Measurements from ENCODE around the gene PGRMC2.

The PGRMC2 gene

DNA sequence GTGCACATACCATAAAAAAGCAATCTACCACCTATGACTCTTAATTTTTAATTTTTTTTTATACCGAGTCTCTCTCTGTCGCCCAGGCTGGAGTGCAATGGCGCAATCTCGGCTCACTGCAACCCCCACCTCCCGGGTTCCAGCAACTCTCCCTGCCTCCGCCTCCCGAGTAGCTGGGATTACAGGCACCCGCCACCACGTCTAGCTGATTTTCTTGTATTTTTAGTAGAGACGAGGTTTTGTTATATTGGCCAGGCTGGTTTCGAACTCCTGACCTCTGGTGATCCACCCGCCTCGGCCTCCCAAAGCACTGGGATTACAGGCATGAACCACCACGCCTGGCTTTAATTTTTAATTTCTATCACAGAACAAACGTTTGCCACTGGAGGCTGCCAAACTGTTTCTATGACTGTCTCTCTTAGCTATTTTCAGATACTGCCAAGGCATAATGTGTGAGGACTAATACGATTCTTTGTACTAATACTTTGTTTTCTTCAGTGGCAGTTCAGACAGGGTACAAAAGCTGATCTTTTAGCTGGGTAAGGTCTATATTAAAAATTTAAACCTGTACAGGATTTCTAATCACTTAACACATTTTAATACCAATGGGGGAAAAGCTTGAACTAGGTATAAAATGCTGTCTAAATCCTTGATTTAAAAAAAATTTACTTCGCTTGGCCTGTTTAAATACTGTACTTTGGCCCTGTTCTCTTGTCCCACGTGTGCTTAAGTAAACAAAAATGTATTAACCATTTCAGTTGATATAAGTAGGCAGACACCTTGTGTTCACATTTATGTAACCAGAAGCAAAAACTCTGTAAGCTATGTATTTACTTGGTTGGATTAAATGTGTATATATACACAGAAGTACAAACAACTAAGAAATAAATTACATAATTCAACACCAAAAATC is 2.3 kb downstream of the PGRMC2 start:
- ChIA-PET POLR2A (interaction anchor here (0.9 to 1.7 kb wide), 3 partner anchors 8 to 84 kb away, joined by 3 to 9 read pairs (median 3); no protein-coding TSS in a partner anchor), CTCF (interaction anchor here (0.6 to 0.8 kb wide), 2 partner anchors 142 to 171 kb away, joined by 3 read pairs; no protein-coding TSS in a partner anchor)
- peak overlapping the region; percentile 87 for H3K4me3 ChIP-seq (ENCODE audit: low read depth, low read length)
- H3K27ac ChIP-seq (ENCODE audit: extremely low read depth, low read depth, low read length) = no peak overlapping the region
- TF ChIP-seq, protein P1, sequence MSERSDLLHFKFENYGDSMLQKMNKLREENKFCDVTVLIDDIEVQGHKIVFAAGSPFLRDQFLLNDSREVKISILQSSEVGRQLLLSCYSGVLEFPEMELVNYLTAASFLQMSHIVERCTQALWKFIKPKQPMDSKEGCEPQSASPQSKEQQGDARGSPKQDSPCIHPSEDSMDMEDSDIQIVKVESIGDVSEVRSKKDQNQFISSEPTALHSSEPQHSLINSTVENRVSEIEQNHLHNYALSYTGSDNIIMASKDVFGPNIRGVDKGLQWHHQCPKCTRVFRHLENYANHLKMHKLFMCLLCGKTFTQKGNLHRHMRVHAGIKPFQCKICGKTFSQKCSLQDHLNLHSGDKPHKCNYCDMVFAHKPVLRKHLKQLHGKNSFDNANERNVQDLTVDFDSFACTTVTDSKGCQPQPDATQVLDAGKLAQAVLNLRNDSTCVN (tag by site-specific recombination; optimal IDR thresholded peaks at IDR 0.05) = no peak
- peak; percentile 28 for TF ChIP-seq SETDB1 (IDR thresholded peaks at IDR 0.05; ENCODE audit: insufficient read length, low read length)
- H3K4me1 ChIP-seq (ENCODE audit: control insufficient read depth, insufficient read depth, low read length) = no peaks in the 10 kb centered on the region; the same call in 1 of the 2 replicates
- H3K9me3 ChIP-seq (ENCODE audit: control insufficient read depth, insufficient read depth, low read depth, low read length) = no peaks in the 10 kb centered on the region
- no peaks in the 10 kb centered on the region for H3K36me3 ChIP-seq (ENCODE audit: control insufficient read depth in 2 of 2, insufficient read depth in 1 of 2, low read length in 2 of 2)

DNA sequence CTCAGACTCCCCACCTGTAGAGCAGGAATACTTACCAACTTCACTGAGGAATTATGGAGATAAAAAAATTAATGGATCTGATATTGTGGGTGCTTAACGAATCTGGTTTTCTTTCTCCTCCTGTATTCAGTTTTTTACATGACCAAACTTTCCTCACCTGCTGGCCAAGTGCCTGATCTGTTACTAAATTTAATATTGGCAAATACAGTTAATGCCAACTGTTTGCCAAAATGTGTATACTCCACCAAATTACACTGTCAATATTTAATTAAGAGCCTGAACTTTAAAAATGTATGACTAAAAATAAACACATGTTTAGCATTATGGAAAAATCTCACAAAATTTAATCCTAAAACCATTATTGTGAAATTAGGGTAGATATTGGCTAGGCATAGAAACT is 3.3 kb downstream of the PGRMC2 start:
- TF ChIP-seq YY1 (tag by site-specific recombination; IDR thresholded peaks at IDR 0.05) (no peak), SCRT2 (tag by site-specific recombination; IDR thresholded peaks at IDR 0.05) (peak; percentile 42; the same call in 1 of the 2 replicates), ZNF433 (tag by site-specific recombination; IDR thresholded peaks at IDR 0.05; ENCODE audit: low read depth) (no peak), ZNF596 (tag by site-specific recombination; IDR thresholded peaks at IDR 0.05) (no peak)
- TF ChIP-seq, protein P1 (tag by site-specific recombination; optimal IDR thresholded peaks at IDR 0.05) = no peak
- Histone ChIP-seq H3K4me3 (ENCODE audit: low read depth, low read length) (no peak overlapping the region), H3K9me3 (ENCODE audit: control insufficient read depth, insufficient read depth, low read depth, low read length) (no peaks in the 10 kb centered on the region), H3K4me1 (ENCODE audit: control insufficient read depth, insufficient read depth, low read length) (no peaks in the 10 kb centered on the region; the same call in 1 of the 2 replicates), H3K36me3 (ENCODE audit: control insufficient read depth in 2 of 2, insufficient read depth in 1 of 2, low read length in 2 of 2) (no peaks in the 10 kb centered on the region), H3K27ac (ENCODE audit: extremely low read depth, low read depth, low read length) (no peak overlapping the region)
- ChIA-PET POLR2A (no interaction called here), CTCF (no interaction called here)

DNA sequence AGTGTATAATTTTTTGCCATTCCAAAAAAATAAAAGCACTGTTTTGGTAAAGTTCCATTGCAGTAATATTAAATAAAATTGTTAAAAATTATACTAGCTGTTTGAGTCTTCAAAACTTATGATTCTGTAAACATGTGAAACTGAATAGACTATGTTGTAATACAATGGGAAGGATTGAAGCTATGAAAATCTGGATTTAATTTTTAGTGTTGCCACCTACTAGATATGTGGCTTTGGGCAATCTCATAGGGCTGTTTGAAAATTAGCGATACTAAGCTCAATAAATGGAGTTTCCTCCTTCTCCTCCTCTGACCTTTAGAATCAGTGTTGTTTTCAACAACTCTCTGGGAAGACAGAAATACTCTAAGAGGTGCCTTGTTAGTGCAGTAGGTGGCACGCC is 4.5 kb downstream of the PGRMC2 start:
- TF ChIP-seq SCRT1 (tag by site-specific recombination; IDR thresholded peaks at IDR 0.05; ENCODE audit: borderline replicate concordance) (no peak), BCL11B (tag by site-specific recombination; IDR thresholded peaks at IDR 0.05; ENCODE audit: low read depth) (no peak), MZF1 (tag by site-specific recombination; IDR thresholded peaks at IDR 0.05; ENCODE audit: borderline replicate concordance) (no peak), ZNF585B (tag by site-specific recombination; IDR thresholded peaks at IDR 0.05) (no peak)
- Histone ChIP-seq H3K36me3 (ENCODE audit: control insufficient read depth in 2 of 2, insufficient read depth in 1 of 2, low read length in 2 of 2) (no peaks in the 10 kb centered on the region), H3K27ac (ENCODE audit: extremely low read depth, low read depth, low read length) (no peak overlapping the region), H3K4me1 (ENCODE audit: control insufficient read depth, insufficient read depth, low read length) (no peaks in the 10 kb centered on the region; the same call in 1 of the 2 replicates), H3K4me3 (ENCODE audit: low read depth, low read length) (no peak overlapping the region), H3K9me3 (ENCODE audit: control insufficient read depth, insufficient read depth, low read depth, low read length) (no peaks in the 10 kb centered on the region)
- ChIA-PET POLR2A (no interaction called here), CTCF (interaction anchor here (0.8 kb wide), 1 partner anchor 98 kb away, joined by 4 read pairs; no protein-coding TSS in a partner anchor)

DNA sequence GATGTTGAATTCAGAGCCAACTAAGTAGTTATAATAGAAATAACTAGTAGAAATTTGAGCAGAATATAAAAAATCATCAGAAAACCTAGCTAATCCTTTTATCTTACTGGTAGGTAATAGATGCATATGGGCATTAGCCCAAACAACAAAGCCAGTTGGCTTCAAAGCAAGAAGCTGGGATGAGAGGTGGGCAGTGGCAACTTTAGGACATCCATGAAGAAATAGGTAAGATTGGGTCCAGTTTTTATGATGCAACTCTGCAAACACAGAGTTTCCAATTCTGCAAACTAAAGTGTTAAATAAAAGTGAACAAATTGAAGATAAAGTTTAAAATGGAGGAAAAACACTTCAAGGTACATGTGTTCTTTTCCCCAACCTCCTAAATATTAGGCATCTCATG is 5.1 kb downstream of the PGRMC2 start:
- no peak overlapping the region for H3K27ac ChIP-seq (ENCODE audit: extremely low read depth, low read depth, low read length)
- H3K36me3 ChIP-seq (ENCODE audit: control insufficient read depth in 2 of 2, insufficient read depth in 1 of 2, low read length in 2 of 2) = no peaks in the 10 kb centered on the region
- no peaks in the 10 kb centered on the region for H3K9me3 ChIP-seq (ENCODE audit: control insufficient read depth, insufficient read depth, low read depth, low read length)
- POLR2A ChIA-PET = no interaction called here
- no peak overlapping the region for H3K4me3 ChIP-seq (ENCODE audit: low read depth, low read length)
- CTCF ChIA-PET = interaction anchor here (0.6 to 0.8 kb wide), 2 partner anchors 99 to 139 kb away, joined by 3 to 4 read pairs; no protein-coding TSS in a partner anchor
- H3K4me1 ChIP-seq (ENCODE audit: control insufficient read depth, insufficient read depth, low read length) = no peaks in the 10 kb centered on the region; the same call in 1 of the 2 replicates
- TF ChIP-seq, protein P2, sequence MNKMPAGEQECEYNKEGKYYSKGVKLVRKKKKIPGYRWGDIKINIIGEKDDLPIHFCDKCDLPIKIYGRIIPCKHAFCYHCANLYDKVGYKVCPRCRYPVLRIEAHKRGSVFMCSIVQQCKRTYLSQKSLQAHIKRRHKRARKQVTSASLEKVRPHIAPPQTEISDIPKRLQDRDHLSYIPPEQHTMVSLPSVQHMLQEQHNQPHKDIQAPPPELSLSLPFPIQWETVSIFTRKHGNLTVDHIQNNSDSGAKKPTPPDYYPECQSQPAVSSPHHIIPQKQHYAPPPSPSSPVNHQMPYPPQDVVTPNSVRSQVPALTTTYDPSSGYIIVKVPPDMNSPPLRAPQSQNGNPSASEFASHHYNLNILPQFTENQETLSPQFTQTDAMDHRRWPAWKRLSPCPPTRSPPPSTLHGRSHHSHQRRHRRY (tag by site-specific recombination; IDR thresholded peaks at IDR 0.05) = no peak
- no peak for TF ChIP-seq ZFP37 (tag by site-specific recombination; IDR thresholded peaks at IDR 0.05)
- TF ChIP-seq, protein P3, sequence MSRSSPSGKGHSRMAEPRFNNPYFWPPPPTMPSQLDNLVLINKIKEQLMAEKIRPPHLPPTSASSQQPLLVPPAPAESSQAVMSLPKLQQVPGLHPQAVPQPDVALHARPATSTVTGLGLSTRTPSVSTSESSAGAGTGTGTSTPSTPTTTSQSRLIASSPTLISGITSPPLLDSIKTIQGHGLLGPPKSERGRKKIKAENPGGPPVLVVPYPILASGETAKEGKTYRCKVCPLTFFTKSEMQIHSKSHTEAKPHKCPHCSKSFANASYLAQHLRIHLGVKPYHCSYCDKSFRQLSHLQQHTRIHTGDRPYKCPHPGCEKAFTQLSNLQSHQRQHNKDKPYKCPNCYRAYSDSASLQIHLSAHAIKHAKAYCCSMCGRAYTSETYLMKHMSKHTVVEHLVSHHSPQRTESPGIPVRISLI (tag by site-specific recombination; IDR thresholded peaks at IDR 0.05) = no peak
- TF ChIP-seq ZFHX2 (tag by site-specific recombination; conservative IDR thresholded peaks at IDR 0.05) = no peak
- TF ChIP-seq, protein P4, sequence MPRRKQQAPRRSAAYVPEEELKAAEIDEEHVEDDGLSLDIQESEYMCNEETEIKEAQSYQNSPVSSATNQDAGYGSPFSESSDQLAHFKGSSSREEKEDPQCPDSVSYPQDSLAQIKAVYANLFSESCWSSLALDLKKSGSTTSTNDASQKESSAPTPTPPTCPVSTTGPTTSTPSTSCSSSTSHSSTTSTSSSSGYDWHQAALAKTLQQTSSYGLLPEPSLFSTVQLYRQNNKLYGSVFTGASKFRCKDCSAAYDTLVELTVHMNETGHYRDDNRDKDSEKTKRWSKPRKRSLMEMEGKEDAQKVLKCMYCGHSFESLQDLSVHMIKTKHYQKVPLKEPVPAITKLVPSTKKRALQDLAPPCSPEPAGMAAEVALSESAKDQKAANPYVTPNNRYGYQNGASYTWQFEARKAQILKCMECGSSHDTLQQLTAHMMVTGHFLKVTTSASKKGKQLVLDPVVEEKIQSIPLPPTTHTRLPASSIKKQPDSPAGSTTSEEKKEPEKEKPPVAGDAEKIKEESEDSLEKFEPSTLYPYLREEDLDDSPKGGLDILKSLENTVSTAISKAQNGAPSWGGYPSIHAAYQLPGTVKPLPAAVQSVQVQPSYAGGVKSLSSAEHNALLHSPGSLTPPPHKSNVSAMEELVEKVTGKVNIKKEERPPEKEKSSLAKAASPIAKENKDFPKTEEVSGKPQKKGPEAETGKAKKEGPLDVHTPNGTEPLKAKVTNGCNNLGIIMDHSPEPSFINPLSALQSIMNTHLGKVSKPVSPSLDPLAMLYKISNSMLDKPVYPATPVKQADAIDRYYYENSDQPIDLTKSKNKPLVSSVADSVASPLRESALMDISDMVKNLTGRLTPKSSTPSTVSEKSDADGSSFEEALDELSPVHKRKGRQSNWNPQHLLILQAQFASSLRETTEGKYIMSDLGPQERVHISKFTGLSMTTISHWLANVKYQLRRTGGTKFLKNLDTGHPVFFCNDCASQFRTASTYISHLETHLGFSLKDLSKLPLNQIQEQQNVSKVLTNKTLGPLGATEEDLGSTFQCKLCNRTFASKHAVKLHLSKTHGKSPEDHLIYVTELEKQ (tag by site-specific recombination; IDR thresholded peaks at IDR 0.05; ENCODE audit: borderline replicate concordance) = no peak
- TF ChIP-seq ZNF701 (tag by site-specific recombination; IDR thresholded peaks at IDR 0.05) = no peak
- no peak for TF ChIP-seq ZNF266 (tag by site-specific recombination; IDR thresholded peaks at IDR 0.05; ENCODE audit: low read depth)
